ENCODE measurements around the gene LMNTD2.
A peak's percentile ranks its signal among the peaks of the same experiment; 100 is the strongest.

Gene LMNTD2

DNA sequence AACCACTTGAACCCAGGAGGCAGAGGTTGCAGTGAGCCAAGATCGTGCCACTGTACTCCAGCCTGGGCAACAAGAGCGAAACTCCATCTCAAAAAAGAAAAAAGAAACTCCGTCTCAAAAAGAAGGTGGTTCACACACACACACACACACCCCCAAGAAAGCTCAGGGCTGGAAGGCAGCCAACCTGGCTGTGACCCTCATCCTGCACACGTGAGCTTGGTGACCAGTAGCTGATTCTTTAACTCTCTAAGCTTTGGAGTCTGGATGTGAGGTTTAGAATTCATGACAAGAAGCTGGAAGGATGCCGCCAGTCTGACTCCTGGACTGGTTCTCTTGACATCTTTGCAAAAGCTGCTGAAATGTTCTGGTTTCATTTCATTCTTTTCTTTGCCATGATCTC is 51.6 kb downstream of the LMNTD2 start:
- DNase-seq = no peak

DNA sequence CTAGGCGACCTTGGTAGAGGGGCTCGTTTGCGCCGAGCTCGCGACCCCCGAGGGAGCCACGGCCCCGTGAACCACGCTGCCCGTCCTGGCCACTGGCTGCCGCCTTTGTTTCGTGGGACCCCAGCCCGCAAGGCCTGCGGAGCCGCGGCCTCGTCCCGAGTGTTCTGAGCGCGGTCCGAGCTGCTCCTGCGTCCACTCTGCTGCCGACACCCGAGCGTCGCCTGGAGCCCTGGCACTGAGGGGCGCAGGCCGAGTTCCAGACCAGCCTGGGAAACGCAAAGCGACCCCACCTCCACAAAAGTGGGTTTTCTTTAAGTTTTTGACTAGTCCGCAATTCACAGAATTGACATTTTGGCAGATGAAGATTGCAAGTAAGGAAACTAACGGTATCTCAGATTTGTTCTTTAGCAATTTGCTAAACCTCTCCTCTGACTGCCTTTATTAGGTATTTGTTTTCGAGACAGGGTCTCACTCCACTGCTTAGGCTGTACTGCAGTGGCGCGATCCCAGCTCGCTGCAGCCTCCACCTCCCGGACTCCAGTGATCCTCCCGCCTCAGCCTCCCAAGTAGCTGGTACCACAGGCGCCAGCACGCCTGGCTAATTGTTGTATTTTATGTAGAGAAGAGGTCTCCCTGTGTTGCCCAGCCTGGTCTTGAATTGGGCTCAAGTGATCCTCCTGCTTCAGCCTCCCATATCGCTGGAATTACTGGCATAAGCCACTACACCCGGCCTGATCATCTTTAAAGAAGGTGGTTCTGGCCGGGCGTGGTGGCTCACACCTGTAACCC is 52.6 kb downstream of the LMNTD2 start:
- no peak for DNase-seq

DNA sequence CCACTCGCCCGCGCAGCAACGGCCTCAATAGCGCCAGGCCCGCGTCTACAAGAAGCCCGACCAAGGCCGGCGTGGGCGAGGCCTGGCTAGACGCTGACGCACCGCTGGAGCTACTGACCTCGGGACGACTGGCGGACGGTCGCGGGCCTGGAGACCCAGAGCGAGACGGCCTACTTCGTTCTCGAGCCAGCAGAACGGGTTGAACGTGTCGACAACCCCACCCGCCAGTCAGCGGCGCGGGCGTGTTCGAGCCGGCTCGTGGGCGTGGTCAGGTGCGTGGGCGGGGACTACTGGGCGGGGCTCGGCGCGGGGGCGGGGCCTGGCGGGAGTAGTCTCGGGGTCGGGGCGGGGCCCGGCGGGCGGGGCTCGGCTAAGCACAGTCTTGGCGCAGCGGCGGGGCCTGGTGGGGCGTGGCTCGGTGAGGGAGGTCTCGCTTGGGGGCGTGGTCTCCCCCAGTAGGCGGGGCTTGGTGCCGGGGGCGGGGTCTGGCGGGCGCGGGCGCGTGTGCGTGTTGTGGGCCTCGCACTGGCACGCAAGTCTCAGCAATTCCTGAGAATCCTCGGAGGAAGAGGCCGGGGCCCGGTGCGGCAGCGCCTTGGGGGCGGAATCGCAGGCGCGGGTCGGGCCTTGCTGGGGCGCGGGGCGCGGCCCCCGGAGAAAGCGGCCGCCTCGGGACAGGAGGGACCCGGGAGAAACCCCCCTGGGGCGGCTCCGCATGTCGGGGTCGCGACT is 53.4 kb downstream of the LMNTD2 start, which contains the start of gene RNH1:
Gene RNH1, minus strand, starts transcription at position 248 of the 732 bp plus-strand sequence. CDS start 5,080 bp downstream, outside the sequence.
- peak; percentile 95 for DNase-seq

DNA sequence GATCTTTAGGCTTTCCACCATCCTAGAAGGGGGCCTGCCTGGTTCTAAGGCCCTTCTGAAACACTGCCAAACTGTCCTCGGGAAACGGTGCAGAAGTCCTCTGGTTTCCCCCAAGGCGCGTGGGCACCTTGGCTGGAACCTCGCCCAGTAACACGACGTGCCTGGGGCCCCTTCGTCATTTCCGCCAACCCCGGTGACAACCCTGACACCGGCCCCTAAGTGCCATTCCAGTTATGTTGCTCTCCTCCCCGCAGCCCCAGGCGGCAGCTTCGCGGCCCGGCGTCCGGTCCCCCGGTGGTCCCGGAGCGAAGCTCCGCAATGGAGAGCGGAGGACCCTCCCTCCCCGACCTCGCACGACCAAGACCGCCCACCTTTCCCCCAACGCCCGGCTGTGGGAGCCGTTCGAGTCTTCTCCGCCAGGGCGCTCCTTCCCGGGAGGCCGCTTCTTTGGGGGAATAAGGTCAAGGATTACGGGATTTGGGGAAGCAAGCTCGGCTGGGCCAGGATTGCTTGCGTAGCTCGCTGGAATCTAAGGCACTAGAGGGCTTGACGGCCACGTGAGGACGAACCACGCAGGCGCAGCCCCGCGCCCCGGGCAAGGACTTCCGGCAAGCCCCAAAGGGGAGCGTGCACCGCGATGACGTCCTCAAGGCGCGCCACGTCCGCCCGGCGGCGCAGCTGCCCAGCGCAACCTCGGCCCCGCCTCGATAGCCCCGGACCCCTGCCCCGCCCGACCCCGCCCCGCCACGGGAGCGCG is 54.1 kb downstream of the LMNTD2 start:
- DNase-seq = peak; percentile 95

DNA sequence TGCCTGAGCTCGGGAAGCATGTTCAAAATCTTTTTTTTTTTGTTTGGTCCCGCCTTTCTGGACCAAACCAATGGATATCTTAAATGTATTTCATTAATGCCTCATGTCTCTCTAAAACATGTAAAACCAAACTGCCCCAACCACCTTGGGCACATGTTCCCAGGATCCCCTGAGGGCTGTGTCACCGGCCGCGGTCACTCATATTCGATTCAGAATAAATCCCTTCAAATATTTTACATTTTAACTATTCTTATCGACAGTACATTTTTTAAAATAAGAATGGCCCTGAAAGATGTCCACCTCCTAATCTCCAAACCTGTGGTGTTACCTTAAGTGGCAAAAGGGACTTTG is 55.6 kb downstream of the LMNTD2 start:
- DNase-seq = no peak

Data from CD4-positive, alpha-beta T cell treated with Interleukin-4 for 4 hours (primary cell).